ENCODE measurements around the gene MALT1.

DNA sequence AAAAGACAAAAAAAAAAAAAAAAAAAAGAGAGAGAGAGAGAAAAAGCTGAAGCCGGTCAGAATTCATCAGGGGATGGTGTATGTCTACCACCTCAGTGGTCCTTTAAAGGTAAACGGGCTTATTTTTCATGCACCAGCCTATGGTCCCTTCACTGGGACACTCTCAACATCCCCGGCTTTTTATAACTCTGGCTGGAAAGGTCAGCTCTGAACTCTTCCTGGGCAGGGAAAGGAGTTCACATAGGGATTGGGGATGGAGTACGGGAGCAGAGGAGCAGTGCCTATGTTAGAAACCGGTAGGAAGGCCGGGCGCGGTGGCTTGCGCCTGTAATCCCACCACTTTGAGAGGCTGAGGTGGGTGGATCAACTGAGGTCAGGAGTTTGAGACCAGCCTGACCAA, 10.3 kb upstream of the MALT1 start:
- TF ChIP-seq, protein P1, sequence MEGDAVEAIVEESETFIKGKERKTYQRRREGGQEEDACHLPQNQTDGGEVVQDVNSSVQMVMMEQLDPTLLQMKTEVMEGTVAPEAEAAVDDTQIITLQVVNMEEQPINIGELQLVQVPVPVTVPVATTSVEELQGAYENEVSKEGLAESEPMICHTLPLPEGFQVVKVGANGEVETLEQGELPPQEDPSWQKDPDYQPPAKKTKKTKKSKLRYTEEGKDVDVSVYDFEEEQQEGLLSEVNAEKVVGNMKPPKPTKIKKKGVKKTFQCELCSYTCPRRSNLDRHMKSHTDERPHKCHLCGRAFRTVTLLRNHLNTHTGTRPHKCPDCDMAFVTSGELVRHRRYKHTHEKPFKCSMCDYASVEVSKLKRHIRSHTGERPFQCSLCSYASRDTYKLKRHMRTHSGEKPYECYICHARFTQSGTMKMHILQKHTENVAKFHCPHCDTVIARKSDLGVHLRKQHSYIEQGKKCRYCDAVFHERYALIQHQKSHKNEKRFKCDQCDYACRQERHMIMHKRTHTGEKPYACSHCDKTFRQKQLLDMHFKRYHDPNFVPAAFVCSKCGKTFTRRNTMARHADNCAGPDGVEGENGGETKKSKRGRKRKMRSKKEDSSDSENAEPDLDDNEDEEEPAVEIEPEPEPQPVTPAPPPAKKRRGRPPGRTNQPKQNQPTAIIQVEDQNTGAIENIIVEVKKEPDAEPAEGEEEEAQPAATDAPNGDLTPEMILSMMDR (IDR thresholded peaks at IDR 0.05), result no peak
- no peak for TF ChIP-seq ZFX (IDR thresholded peaks at IDR 0.05; ENCODE audit: borderline replicate concordance)
